ENCODE measurements around the gene KLRC1.
"Not testable (repeated sequence)": the region's sequence is repeated elsewhere in the genome, so short reads cannot be mapped to it uniquely, and the experiment has no call there.

Gene KLRC1
- total RNA-seq, result 0 to 0.07 reads per million in 2 donors

DNA sequence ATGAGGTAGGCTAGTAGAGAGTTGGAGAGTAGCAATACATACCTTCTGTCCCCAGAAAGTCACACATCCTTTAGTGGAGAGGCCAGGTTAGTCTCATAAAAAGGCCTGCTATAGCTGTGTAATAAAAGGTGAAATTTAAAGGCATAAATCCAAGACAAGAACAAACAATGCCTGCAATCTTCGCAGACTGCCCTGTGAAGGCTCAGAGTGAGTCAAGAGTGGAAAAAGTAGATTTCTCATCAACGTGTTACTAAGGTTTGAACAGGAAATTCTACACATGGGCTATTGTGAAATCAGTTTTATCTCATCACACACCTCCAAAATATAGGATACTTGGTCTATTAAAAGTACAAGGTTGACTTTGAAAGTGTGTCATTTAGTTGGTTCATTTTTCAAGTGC is at the start of gene KLRC1:
Gene KLRC1, minus strand, starts transcription at position 222 of the 400 bp plus-strand sequence. CDS start 2,221 bp downstream, outside the sequence.
- DNase-seq, result peak in 1 of 5 experiments; percentile 10

GRCh38 chr12:10501030-10501429 is 47.9 kb upstream of the KLRC1 start:
- DNase-seq, result no peak

GRCh38 chr12:10498042-10498441 is 44.9 kb upstream of the KLRC1 start:
- DNase-seq, result no peak

DNA sequence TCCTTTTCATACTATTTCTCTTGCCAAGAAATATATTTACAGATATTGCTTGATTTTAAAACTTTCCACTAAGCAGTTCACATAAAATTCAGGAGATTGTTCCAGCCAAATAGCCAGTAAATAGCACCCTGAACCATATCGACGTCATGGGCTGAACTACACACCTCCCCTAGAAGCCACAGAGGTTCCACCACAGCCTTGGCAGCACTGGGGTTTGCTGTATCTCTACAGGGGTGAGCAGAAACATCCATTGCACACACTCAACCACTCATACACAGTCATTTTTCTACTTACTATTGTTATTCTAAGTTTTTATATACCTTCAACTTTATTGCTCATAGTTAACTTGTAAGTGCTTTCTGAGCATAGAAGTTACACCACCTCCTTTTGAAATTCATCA is 44.4 kb upstream of the KLRC1 start:
- peak in 2 of 5 experiments; percentile 35 to 54 for DNase-seq

- DNase-seq, result no peak
These were observed 38.6 kb upstream of the KLRC1 start for GRCh38 chr12:10491766-10492165.

DNA sequence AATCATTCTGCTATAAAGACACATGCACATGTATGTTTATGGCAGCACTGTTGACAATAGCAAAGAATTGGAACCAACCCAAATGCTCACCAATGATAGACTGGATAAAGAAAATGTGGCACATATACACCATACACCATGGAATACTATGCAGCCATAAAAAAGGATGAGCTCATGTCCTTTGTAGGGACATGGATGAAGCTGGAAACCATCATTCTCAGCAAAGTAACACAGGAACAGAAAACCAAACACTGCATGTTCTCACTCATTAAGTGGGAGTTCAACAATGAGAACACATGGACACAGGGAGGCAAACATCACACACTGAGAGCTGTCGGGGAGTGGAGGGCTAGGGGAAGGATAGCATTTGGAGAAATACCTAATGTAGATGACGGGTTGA is 34.2 kb upstream of the KLRC1 start:
- DNase-seq, result not testable (repeated sequence)

GRCh38 chr12:10481901-10482300 is 28.7 kb upstream of the KLRC1 start:
- peak in 1 of 5 experiments; percentile 51 for DNase-seq

DNA sequence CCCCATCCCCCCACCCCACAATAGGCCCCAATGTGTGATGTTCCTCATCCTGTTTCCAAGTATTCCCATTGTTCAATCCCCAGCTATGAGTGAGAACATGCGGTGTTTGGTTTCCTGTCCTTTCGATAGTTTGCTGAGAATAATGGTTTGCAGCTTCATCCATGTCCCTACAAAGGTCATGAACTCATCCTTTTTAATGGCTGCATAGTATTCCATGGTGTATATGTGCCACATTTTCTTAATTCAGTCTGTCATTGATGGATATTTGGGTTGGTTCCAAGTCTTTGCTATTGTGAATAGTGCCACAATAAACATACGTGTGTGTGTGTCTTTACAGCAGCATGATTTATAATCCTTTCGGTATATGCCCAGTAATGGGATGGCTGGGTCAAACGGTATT is 19.6 kb upstream of the KLRC1 start:
- not testable (repeated sequence) for DNase-seq

DNA sequence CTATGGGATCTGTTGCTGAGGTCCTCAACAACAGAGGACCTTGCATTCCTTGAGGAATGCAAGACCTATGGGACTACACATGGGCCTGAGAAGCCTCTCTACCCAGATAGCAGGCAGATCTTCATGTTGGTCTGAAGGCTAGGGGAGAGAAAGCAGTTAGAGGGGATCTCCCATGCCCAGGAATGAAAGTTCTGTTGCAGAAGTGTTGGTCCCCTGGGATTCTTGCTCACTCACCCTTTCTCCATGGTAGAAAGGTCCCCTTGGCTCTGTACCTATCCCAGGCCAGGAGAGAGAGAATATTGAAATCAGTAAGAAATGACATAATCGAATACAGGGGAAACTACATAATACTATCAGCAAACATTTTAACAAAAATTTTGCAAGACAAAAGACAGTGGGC is 16.5 kb upstream of the KLRC1 start:
- no peak for DNase-seq

GRCh38 chr12:10466311-10466710 is 13.1 kb upstream of the KLRC1 start:
- no peak for DNase-seq

- no peak for DNase-seq
These were observed 4.6 kb upstream of the KLRC1 start for GRCh38 chr12:10457760-10458159.

DNA sequence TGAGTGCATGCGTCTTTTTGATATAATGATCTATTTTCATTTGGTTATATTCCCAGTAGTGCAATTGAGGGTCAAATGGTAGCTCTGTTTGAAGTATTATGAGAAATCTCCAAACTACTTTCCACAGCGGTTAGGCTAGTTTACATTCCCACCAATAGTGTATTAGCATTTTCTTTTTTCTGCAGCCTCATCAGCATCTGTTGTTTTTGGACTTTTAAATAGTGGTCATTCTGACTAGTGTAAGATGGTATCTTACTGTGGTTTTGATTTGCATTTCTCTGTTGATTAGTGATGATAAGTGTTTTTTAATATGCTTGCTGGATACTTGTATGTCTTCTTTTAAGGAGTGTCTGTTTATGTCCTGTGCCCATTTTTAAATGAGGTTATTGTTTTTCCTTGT is 3.7 kb upstream of the KLRC1 start:
- DNase-seq, result no peak

GRCh38 chr12:10455766-10456165 is 2.6 kb upstream of the KLRC1 start:
- DNase-seq, result no peak

DNA sequence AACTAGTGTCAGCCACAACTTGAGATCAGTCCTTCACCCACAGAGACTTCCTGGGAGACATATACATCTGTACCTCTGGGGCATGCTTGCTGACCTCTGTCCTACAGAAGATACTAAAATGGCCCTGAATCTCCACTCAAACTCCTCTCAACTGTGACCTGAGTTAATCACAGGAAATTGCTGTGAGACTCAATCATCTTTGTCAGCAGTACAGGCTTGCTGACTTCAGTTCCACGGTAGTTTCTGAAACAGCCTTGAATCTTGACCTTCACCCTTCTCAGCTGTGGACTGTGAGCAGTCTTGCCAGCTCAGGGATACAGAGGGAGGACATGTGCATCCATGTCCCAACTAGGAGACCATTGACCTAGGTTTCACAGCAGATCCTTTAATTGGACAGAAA is 1.4 kb upstream of the KLRC1 start:
- no peak for DNase-seq

- DNase-seq, result no peak
These were observed 4.9 kb downstream of the KLRC1 start for GRCh38 chr12:10448236-10448635.

DNA sequence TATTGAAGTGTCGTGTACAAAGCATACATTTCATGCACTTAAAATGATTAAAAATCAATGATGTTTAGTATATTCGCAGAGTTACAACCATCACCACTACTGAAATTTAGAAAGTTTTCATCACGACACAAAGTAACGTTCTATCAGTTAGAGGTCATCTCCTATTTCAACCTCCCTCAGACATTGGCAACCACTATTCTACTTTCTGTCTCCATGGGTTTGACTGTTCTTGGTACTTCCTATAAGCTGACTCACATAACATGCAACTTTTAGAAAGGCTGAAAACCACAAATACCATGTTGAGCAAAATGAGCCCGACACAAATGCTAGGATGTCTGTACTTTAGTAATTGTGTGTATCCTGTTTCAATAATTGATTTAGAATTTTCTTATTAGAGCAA is 7.1 kb downstream of the KLRC1 start:
- DNase-seq, result not testable (repeated sequence)

GRCh38 chr12:10441144-10441543 is 12.0 kb downstream of the KLRC1 start:
- not testable (repeated sequence) for DNase-seq

DNA sequence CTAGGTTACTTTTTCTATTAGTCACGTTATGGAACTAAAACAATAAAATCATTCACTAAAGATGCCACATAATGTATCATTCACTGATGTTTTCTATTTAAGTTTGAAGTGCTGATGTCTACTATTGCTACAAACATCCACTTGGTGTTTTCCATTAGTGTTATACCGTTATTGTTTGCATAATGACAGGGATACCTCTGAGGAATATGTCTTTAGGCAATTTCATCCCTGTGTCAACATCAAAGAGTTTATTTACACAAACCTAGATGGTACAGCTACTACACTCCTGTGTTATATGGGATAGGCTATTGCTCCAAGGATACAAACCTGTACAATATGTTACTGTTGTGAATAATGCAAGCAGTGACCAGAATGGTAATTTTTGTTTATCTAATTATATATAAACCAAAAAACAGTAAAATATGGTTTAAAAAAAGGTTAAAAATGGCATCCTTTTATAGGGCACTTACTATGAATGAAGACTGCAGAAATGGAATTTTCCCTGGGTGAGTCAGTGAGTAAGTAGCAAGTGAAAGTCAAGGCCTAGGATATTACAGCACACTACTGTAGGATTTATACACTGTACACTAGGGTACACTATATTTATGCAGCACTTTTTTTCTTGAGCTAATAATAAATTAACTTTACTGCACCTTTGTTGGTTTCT is 13.4 kb downstream of the KLRC1 start:
- DNase-seq, result not testable (repeated sequence)

DNA sequence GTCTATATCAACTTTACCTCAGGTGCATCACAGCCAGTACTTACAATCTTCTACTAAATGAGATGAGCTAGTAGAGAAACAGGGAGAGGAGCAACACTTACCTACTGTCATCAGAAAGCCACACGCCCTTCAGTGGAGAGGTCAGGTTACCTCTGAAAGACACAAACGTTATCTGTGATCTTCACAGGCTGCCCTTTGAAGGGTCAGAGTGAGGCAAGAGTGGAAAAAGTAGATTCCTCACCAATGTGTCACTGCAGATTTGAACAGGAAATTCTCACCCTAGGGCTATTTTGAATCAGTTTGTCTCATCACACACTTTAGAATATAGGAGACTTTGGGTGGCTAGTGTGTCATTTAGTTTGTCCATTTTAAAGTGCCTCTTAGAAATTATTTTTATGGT is 15.6 kb downstream of the KLRC1 start:
- not testable (repeated sequence) for DNase-seq

DNA sequence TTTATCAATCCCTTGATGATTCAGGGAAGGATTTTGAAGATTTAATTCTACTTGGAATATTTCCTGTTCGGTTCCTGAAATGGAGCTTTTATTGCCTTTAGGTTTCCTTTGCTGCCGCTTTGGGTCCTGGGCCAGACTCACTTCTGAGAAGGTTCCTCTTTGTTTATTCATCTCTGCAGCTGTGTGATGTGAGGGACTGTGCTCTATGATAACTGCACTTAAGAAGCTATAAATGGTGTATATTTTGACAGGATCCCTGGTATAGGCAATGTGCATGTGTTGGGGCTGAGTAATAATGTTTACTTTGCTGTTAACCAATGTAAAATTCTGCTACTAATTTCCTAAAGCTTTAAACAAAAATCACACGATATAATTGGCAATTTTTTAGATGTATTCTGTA is 17.4 kb downstream of the KLRC1 start, which contains the start of gene KLRC2:
Gene KLRC2, minus strand, starts transcription at position 195 of the 400 bp plus-strand sequence. Its CDS starts 24 bp downstream, at position 171.
- not testable (repeated sequence) for DNase-seq

DNA sequence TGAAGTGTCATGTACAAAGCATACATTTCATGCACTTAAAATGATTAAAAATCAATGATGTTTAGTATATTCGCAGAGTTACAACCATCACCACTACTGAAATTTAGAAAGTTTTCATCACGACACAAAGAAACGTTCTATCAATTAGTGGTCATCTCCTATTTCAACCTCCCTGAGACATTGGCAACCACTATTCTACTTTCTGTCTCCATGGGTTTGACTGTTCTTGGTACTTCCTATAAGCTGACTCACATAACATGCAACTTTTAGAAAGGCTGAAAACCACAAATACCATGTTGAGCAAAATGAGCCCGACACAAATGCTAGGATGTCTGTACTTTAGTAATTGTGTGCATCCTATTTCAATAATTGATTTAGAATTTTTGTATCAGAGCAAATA is 22.6 kb downstream of the KLRC1 start:
- DNase-seq, result not testable (repeated sequence)

- DNase-seq, result not testable (repeated sequence)
These were observed 27.2 kb downstream of the KLRC1 start for GRCh38 chr12:10425938-10426337.

DNA sequence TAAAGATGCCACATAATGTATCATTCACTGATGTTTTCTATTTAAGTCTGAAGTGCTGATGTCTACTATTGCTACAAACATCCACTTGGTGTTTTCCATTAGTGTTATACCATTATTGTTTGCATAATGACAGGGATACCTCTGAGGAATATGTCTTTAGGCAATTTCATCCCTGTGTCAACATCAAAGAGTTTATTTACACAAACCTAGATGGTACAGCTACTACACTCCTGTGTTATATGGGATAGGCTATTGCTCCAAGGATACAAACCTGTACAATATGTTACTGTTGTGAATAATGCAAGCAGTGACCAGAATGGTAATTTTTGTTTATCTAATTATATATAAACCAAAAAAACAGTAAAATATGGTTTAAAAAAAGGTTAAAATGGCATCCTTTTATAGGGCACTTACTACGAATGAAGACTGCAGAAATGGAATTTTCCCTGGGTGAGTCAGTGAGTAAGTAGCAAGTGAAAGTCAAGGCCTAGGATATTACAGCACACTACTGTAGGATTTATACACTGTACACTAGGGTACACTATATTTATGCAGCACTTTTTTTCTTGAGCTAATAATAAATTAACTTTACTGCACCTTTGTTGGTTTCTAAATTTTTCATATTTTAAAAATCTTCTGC is 28.8 kb downstream of the KLRC1 start:
- not testable (repeated sequence) for DNase-seq

GRCh38 chr12:10422159-10422558 is 31.0 kb downstream of the KLRC1 start:
- DNase-seq, result not testable (repeated sequence)
